ENCODE data around the gene SCARB1.

The SCARB1 gene

DNA sequence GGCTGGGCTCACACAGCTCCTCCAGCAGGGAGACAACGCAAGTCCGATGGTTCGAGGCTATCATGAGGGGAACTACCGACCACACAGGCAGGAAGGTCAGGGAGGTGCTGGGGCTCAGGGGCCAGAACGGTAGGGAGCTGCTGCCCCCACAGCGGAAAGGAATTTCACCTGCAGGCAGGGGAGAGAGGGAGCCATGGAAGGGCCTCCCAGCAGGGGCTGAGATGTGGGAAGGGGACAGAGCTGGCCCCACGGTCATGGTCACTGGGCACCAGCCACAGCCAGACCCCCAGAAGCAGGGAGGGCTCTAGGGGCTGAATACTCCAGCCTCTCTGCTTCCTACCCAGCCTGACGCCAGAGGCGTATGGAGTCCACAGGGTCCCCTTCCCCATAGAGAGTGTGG lies 103.1 kb downstream of the SCARB1 start:
- no peak for DNase-seq (ENCODE audit: low spot score)

DNA sequence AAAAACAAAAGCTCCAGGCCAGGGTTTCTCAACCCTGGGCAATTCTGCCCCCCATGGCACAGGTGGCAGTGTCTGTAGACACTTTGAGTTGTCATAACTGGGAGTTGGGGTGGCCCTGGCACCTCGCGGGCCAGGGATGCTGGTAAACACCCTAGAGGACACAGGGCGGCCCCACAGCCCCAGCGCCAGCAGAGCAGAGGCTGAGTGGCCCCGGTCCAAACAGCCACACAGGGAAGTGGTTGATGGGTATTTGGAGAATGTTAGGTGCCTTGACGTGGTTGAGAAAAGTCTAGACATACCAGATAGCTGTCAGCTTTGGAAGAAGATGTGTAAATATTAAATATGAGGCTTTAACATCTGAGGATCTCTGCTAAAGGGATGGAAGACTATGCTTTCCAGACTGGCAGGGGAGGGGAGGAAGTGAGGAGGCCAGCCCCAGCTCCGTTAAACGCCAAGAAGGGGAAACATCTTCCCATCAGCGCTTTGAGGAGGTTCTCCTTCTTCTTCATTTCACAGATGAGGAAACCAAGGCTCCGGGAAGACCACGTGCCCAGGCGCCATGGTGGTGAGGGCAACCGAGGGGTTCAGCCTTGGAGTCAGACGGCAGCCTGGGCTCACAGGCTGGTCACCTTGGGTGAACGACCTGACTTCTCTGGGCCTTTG lies 103.7 kb downstream of the SCARB1 start:
- no peak for DNase-seq (ENCODE audit: low spot score)

DNA sequence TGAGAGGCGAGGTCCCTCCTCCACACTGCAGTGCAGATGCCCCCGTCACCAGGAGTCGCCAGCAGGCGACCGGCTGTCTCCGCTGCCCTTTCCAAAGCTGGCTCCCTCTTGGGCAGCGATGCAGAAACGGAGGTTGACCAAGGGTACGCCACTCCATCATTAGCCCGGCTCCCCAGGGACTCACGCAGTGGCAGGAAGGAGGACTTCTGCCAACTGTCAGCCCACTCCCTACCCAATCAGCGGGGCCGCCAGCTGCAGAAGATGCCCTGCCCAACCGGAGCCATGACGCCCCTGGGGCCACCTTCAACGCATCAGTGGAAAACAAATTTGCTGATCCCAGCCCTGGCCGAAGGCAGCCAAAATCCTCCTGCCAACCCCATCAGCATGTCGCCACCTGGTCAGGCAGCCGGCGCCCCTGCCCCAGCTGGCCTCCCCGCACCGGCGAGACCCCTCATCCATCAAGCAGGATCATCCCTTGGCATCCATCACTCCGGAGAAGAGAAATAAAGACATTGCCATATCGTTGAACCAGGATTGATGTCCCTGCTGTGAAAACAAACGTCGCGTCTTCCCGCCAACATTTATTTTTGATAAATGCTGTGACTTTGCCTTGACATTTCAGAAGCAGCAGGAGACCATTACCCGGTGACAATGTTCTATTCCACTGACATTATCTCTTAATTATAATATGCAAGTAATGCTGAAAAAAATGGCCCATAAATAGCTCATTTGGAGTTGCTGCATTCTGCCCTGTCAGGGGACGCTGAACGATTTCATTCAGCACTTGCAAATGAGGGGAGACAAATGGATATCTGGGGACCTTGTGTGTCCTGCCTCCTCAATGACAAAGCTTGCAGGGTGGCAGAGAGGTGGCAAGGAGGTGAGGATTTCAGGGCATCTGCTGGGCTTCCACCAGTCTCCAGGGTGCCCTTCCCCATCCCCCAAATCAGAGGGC lies 105.1 kb downstream of the SCARB1 start:
- no peak for DNase-seq (ENCODE audit: low spot score)

DNA sequence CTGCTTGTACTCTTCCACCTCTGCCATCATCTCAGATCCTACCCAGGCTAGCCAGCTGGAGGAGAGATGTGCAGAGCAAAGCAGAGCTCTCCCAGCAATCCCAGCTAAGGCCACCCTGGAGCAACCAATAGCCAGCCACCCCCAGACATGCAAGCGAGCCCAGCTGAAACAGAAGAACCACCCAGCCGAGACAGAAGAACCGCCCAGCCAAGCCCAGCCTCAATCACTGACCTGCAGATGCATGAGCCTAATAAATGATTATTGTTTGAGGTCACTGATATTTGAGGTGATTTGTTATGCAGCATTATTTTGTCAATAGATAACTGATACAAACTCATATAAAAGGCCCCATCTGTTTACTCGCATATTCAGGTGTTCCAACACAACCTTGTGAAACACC lies 106.3 kb downstream of the SCARB1 start:
- DNase-seq (ENCODE audit: low spot score): no peak

DNA sequence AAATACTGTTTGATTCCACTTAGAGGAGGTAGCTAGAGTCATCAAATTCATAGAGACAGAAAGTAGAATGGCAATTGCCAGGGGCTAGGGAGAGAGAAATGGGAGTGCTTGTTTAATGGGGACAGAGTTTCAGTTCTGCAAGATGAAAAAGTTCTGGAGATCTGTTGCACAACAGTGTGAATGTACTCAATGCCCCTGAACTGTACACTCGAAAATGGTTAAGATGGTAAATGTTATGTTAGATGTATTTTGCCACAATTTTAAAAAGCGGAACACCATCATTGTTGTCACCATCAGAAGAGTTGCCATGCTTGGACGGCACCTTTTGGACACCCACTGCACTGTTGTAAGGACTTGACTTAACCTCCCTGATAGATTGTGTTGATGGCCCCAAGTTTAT lies 106.9 kb downstream of the SCARB1 start:
- no peak for DNase-seq (ENCODE audit: low spot score)

DNA sequence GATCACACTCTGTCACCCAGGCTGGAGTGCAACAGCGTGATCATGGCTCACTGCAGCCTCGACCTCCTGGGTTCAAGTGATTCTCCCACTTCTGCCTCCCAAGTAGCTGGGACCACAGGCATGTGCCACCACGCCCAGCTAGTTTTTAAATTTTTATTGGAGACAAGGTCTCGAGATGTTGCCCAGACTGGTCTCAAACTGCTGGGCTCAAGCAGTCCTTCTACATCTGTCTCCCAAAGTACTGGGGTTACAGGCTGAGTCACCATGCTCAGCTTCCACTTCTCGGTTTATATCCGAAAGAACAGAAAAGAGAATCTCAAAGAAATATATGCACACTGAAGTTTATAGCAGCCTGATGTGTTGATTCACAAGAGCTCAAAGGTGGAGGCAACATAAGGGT lies 107.5 kb downstream of the SCARB1 start:
- no peak for DNase-seq (ENCODE audit: low spot score)

DNA sequence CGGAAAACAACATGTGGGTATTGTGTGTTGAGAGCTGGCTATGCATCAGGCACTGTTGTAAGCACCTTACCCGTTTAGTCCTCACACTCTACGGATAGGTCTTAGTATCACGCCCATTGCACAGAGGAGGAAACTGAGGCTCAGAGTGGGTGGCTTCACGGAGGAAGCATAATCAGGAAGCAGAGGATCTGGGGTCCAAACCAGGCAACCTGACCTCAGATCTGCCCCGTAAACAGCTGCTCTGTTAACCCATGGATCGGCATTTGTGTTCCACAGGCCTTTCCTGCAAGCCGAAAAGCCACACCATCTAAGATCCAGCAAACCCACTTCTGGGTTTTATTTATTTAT lies 107.9 kb downstream of the SCARB1 start:
- no peak for DNase-seq (ENCODE audit: low spot score)

DNA sequence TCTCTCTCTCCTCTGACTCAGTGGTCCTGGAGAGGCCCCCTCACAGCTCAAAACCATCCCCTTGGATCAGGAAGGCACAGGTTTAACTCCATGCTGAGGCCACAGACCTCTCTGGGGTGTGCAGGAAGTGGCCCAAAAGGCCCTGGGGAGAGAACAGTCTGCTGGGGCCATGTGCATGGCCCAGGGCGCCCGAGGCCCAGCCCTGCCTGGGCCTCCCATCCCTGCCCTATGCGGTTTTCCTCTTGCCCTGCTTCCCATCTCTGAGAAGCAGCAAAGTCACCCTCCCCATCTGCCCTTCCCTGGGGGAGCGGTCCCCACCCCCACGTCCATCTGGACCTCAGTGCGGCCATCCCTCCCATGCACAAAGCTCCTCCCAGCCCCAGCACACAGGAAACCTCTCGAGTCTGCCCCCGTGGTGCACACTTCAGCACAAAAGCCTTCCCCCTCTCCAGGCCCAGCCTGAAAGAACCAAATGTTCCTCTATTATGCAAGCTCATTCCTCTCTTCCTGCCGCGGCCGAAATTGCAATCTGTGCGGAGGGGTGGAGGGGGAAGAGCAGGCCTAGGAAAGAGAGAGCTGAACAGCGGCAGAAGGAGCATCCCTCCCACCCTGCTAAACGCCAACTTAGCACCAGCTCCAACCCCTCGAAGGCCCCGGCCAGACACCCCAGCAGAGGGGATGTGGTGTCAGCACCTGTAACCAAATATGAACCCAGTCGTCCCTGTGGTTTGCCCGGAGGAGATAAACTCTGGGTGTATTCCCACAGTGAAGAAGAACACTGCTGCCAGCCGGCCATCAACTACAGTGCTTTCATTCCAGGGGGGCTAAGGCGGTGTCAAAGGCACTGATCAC lies 108.5 kb downstream of the SCARB1 start:
- peak; percentile 55 for DNase-seq (ENCODE audit: low spot score)

DNA sequence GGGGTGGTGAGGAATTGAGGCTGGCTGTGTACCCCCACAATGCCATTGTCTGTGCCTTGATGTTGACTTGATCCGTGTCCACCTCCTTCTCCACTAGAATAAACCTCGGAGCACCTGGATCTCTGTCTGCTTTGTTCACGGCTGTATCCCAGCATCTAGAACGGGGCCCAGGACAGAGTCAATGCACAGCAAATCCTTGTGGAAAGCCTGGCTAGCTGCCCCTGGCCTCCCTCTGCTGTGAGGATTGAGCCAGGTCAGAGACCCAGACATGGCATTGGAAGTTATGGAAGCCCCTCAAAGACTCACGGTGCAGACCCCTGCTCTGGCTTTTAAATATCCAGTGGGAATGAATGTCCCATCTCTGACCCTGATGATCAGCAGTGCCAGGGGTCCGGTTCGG lies 109.2 kb downstream of the SCARB1 start:
- no peak for DNase-seq (ENCODE audit: low spot score)

DNA sequence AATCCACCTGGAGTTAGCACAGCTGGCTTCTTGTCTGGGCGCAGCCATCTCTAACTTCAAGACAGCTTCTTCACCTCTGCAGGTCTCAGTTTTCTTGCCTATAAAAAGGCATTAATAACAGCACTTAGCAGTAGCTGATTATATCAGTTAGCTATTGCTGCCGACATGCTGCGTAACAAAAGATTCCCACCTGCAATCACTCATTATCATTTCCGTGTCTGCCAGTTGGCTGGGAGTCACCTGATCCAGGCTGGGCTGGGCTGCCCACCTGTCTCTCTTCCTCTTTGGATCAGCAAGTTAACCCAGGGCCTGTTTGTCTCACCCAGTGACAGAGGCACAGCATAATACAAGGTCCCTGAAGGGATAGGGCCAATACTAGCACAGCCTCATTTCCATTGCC lies 109.7 kb downstream of the SCARB1 start:
- no peak for DNase-seq (ENCODE audit: low spot score)

DNA sequence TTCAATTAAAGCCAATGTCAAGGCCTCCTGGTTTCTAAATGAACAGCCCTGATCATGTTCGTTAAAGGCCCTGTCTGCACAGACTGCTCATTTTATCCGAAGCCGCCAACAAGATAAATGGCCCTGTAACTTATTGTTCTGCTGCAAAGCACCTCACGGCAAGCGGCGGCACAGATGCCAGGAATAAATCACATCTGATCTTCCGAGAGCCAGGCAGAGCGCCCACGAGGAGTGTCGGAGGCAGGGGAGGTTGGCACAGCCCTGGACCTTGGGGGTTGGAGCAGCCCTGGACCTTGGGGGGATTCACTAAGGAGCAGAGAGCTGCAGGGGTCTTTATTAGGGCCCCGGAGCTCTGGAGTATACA lies 110.5 kb downstream of the SCARB1 start:
- no peak for DNase-seq (ENCODE audit: low spot score)

DNA sequence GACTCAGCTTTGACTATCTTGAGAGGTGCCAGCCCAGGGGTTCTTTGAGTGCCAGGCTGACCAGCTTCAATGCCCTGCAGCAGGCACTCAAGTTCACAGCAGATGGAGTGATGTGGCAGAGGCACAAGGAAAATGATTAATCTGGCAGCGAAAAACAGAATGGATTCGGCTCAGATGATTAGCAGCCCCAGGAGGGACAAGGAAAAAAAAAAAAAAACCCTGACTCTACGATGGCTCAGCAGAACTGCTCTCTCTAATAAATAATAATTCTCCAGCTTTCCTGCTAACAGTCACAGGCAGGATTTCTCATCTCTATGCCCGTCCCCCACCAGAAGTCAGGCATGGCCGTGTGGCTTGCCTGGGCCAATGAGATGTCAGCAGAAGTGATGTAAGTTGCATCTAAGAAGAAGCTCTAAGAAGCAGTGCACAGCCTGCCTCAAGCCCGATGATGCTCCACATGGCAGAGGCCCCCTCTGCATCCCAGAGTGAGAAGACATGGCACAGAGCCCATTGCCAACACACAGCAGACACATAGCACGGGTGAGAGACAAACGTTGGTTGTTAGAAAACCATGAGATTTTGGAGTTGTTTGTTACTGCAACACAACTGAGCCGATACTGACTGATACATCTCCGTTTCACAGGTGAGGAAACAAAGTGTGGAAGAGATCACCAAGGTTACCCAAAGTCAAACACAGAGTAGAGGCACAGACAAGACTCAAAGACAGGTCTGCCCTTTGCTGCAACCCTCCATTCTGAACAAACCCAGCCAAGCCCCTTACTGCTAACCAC lies 111.0 kb downstream of the SCARB1 start:
- no peak for DNase-seq (ENCODE audit: low spot score)

DNA sequence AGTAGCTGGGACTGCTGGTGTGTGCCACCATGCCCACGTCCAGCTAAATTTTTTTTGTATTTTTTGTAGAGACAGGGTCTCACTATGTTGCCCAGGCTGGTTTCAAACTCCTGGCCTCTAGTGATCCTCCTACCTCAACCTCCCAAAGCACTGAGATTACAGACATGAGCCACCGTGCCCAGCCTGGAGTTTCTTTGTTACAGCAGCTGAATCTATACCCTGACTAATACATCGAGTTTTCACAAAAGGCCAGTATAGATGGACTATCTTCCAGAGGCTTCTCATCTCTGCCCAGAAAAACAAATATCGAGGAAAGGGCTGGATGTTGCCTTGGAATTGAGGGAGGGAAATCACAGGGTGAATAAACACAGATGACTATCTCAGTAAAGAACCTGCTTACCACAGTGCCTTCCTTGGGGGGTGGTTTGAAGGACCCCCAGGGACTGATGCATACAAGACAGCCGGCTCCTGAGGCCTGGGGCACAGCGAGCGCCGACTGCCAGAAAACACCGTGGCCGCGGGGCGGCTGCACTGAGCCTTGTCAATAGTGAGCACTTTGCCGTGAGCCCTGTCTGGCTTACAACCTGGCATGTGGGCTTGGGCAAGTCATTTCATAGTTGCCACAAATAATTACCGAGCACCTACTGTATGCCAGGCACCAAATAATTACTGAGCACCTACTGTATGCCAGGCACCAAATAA lies 111.9 kb downstream of the SCARB1 start:
- no peak for DNase-seq (ENCODE audit: low spot score)

DNA sequence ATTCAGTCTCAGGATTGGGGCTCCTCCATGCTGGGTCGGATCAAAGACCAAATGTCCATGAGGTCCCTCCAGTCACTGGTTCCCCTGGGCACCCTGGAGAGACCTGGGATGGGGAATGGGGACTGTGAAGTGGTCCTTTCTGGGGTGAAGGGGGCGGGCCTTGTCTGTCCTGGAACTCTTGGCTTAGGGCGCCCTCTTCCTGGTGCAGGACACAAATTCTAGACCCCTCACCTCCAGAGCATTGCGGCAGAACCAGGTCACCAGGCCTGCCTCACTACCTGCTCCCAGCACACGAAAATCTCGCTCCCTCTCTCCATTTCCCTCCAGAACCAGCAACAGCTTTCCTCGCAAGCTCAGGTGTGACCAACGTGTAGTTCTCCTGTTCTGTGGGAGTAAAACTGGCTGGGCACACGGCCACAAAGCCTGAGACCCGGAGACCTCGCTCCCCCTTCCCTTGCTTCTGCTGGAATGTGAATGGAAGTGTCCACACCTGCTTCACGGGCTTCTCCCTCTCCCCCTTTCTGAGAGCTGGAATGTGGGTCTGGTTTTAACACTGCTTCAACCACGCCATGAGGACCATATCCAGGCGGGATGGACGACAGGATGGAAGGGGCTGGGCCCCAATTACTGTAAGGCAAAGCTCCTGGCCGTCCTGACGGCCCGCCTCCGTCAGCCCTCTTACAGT lies 112.7 kb downstream of the SCARB1 start:
- no peak for DNase-seq (ENCODE audit: low spot score)

DNA sequence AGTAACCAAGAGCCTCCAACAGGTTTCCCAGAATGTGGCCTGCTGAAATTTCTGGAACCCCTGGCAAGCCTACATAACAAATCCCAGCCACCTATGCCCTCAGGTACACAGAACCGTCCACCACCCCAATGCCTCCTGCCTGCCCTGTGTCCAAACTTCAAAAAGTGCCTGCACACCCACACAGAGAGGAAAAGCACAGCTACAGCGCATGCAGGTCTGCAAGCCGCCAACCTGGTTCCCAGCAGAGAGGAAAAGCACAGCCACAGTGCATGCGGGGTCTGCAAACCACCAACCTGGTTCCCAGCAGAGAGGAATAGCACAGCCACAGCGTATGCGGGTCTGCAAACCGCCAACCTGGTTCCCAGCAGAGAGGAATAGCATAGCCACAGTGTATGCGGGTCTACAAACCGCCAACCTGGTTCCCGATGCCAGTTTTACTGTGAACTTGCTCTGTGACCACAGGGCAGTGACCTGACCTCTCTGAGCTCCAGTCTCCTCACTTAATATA lies 113.5 kb downstream of the SCARB1 start:
- DNase-seq (ENCODE audit: low spot score): no peak

DNA sequence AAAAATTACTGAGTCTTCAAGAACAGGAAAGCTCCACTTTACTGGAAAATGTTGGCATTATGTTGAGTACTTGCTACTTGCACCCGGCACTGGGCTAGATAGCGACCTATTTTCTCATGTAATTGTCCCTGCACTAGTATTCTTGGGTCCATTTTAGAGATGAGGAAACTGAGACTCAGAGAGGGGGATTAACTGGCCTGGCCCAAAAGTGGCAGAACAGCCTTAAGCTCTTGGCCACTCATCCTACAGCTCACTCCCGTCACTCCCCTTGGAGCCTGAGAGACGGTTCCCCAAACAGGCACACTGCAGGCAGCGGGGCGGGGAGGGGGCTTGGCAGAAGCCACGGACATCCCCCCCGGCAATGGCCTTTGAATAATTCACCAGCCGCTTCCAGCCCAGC lies 113.9 kb downstream of the SCARB1 start:
- DNase-seq (ENCODE audit: low spot score): no peak

DNA sequence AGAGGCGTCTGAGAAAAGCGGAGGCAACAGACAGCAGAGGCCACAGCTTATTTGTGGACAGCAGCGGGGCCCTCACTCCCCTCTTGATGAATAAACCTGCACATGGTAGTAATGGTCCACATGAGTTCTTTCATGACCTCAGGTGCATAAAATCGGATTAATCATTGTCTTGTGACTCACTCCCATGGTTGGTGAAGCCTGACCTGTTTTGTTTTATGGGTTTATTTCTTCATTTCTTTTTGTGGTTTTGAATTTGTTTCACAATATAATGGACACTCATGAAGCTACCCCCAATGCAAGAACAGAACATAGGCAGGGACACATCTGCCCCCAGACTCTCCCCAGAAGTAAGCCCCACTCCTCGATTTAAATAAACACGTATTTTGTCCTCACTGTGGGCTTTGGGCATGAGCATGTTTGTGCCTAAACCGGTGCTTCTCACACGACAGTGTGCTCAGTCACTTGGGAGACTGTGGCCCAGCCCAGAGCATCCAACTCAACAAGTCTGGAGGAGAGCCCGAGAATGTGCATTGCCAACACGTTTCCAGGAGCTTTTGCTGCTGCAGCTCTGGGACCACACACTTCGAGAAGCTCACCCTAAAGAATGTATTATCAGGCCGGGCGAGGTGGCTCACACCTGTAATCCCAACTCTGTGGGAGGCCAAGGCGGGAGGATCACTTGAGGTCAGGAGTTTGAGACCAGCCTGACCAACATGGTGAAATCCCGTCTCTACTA lies 116.1 kb downstream of the SCARB1 start:
- DNase-seq (ENCODE audit: low spot score): no peak

DNA sequence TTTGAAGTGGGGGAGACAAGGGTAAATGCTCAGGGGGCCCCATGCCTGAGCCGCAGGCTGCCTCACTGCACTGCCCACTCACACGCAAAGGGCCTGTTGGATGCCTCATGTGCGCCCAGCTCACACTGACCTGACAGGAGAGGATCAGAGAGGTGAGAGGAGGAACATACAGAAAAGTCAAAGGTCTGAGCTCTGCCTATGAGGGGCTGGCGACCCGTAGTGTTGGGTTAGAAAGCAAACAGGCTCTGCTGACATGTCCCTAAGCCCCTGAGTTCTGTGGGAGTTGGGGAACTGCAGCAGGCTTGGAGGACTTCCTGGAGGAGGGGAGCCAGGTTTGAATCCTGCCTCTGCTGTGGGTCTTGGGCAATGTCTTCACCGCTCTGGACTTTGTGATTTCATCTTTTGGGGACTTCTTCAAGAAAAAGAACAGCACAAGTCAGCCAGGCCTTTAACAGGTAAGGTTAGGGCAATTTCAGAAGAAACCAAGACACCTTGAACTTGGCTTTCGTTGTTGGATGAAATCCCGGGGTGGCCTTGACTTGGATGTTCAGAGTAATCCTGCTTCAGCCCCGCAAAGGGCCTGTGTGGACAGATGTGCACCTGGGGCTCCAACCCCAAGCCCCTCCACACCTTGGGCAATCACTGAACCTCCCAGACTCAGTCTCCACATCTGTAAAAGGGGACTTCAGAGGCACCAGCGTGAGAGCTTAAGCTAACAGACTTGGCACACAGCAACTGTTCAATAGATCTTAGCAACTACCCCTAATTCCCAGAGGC lies 116.8 kb downstream of the SCARB1 start:
- DNase-seq (ENCODE audit: low spot score): no peak

All from COLO829 (cell line).